ENCODE measurements around the gene CHST14. TPM values are rescaled to one million over a fixed set of nuclear protein-coding genes. Genes with fewer than 3 reads are reported as not detected.

CHST14 gene
- polyA plus RNA-seq, 2 of the 4 experiments (the other 2 are of a cell fraction): 8.6 to 11.0 TPM

DNA sequence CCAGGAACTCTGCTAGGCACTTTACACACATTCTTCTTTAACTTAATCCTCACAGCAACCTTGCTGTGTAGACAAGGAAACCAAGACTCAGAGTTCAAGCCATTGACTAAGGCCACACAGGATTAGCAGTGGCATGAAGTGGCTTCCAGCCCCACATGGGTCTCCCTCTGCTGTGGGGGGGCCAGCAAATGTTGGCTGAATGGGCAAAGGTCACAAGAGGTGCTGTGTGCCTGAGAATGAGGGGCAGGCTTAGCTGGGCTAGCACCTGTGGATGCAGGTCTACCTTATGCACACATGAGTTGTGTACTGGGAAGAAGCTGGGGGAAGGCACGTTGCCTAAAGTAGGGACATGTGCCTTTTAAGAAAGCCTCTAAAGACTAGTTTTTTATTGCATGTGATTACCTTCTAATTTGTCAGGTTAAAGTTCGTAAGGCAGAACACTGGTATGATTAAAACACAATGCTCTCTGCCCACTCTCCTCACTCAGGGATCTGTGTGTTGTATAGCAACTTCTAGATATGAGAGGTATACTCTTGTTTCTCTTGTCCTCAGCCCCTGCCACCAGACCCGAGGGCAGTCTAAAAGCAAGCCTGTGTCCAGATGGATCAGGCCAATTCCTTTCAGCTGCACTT, 19.1 kb upstream of the CHST14 start:
- ChIA-PET POLR2A (no interaction called here), CTCF (interaction anchor here (1.2 to 2.4 kb wide), 6 partner anchors 9 to 107 kb away, joined by 3 to 11 read pairs (median 3); partner anchors contain the start of gene BAHD1)
- TF ChIP-seq HDAC2 (IDR thresholded peaks at IDR 0.05): no peak
- no peak for TF ChIP-seq HOXA7 (CRISPR knock-in tag; IDR thresholded peaks at IDR 0.05)
- TF ChIP-seq ZFP36 (IDR thresholded peaks at IDR 0.05; ENCODE audit: borderline replicate concordance, partially characterized antibody): no peak
- TF ChIP-seq RFX5 (IDR thresholded peaks at IDR 0.05): no peak
- no peak for TF ChIP-seq MYC (IDR thresholded peaks at IDR 0.05; ENCODE audit: borderline replicate concordance, low read length)
- TF ChIP-seq, protein P1, sequence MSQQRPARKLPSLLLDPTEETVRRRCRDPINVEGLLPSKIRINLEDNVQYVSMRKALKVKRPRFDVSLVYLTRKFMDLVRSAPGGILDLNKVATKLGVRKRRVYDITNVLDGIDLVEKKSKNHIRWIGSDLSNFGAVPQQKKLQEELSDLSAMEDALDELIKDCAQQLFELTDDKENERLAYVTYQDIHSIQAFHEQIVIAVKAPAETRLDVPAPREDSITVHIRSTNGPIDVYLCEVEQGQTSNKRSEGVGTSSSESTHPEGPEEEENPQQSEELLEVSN (IDR thresholded peaks at IDR 0.05; ENCODE audit: borderline replicate concordance, low read depth): no peak
- no peak for TF ChIP-seq EP300 (IDR thresholded peaks at IDR 0.05)
- no peak for TF ChIP-seq RCOR1 (IDR thresholded peaks at IDR 0.05; ENCODE audit: low read depth, low read length)
- TF ChIP-seq TFCP2L1 (CRISPR knock-in tag; IDR thresholded peaks at IDR 0.05): no peak
- no peak for TF ChIP-seq CTCF (IDR thresholded peaks at IDR 0.05)
- TF ChIP-seq, protein P2, sequence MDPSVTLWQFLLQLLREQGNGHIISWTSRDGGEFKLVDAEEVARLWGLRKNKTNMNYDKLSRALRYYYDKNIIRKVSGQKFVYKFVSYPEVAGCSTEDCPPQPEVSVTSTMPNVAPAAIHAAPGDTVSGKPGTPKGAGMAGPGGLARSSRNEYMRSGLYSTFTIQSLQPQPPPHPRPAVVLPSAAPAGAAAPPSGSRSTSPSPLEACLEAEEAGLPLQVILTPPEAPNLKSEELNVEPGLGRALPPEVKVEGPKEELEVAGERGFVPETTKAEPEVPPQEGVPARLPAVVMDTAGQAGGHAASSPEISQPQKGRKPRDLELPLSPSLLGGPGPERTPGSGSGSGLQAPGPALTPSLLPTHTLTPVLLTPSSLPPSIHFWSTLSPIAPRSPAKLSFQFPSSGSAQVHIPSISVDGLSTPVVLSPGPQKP (IDR thresholded peaks at IDR 0.05; ENCODE audit: low read depth, low read length): no peak
- no peak for TF ChIP-seq HOXB13 (CRISPR knock-in tag; IDR thresholded peaks at IDR 0.05; ENCODE audit: low read depth)
- TF ChIP-seq, protein P3, sequence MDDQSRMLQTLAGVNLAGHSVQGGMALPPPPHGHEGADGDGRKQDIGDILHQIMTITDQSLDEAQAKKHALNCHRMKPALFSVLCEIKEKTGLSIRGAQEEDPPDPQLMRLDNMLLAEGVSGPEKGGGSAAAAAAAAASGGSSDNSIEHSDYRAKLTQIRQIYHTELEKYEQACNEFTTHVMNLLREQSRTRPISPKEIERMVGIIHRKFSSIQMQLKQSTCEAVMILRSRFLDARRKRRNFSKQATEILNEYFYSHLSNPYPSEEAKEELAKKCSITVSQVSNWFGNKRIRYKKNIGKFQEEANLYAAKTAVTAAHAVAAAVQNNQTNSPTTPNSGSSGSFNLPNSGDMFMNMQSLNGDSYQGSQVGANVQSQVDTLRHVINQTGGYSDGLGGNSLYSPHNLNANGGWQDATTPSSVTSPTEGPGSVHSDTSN (IDR thresholded peaks at IDR 0.05): no peak
- no peak for TF ChIP-seq SREBF2 (IDR thresholded peaks at IDR 0.05)
- no peak for TF ChIP-seq ZNF302 (CRISPR knock-in tag; IDR thresholded peaks at IDR 0.05)
- TF ChIP-seq, protein P4, sequence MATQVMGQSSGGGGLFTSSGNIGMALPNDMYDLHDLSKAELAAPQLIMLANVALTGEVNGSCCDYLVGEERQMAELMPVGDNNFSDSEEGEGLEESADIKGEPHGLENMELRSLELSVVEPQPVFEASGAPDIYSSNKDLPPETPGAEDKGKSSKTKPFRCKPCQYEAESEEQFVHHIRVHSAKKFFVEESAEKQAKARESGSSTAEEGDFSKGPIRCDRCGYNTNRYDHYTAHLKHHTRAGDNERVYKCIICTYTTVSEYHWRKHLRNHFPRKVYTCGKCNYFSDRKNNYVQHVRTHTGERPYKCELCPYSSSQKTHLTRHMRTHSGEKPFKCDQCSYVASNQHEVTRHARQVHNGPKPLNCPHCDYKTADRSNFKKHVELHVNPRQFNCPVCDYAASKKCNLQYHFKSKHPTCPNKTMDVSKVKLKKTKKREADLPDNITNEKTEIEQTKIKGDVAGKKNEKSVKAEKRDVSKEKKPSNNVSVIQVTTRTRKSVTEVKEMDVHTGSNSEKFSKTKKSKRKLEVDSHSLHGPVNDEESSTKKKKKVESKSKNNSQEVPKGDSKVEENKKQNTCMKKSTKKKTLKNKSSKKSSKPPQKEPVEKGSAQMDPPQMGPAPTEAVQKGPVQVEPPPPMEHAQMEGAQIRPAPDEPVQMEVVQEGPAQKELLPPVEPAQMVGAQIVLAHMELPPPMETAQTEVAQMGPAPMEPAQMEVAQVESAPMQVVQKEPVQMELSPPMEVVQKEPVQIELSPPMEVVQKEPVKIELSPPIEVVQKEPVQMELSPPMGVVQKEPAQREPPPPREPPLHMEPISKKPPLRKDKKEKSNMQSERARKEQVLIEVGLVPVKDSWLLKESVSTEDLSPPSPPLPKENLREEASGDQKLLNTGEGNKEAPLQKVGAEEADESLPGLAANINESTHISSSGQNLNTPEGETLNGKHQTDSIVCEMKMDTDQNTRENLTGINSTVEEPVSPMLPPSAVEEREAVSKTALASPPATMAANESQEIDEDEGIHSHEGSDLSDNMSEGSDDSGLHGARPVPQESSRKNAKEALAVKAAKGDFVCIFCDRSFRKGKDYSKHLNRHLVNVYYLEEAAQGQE (IDR thresholded peaks at IDR 0.05): no peak
- TF ChIP-seq FOXS1 (CRISPR knock-in tag; IDR thresholded peaks at IDR 0.05): no peak
- TF ChIP-seq, protein P5, sequence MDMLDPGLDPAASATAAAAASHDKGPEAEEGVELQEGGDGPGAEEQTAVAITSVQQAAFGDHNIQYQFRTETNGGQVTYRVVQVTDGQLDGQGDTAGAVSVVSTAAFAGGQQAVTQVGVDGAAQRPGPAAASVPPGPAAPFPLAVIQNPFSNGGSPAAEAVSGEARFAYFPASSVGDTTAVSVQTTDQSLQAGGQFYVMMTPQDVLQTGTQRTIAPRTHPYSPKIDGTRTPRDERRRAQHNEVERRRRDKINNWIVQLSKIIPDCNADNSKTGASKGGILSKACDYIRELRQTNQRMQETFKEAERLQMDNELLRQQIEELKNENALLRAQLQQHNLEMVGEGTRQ (IDR thresholded peaks at IDR 0.05): no peak
- WGBS (ENCODE audit: missing lambda C conversion rate): 82% methylated on average over 3 of the region's 3 CpGs
- Histone ChIP-seq H3K4me1 (peaks cover 43% of the 10 kb centered on the region), H3K4me3 (no peak overlapping the region), H3K4me2 (no peak overlapping the region), H3K9me3 (no peaks in the 10 kb centered on the region), H3K27ac (no peak overlapping the region)
- ATAC-seq (no peak), DNase-seq (ENCODE audit: low read depth in 1 of 2, low spot score in 1 of 2) (no peak), FAIRE-seq (no peak)
